SK-N-SH (cell line): ENCODE measurements around the gene FAM47E. TPM values are rescaled to one million over a fixed set of nuclear protein-coding genes. Genes with fewer than 3 reads are reported as not detected.

ENCODE experiments used
- CTCF ChIA-PET: fragments of 300-600, 350-600 bp; formaldehyde crosslinking; extraction: SDS; loops from one replicate; lab custom pipeline; 2021; lab: Yijun Ruan, JAX
- POLR2A ChIA-PET: fragments of 350-600 bp; sonication (Branson Sonifier 250); formaldehyde crosslinking; extraction: SDS; loops from one replicate; lab custom pipeline; 2020; ENCODE audit warnings: antibody characterized with exemption, inconsistent platforms; lab: Yijun Ruan, JAX
- DNase-seq: peaks from one replicate; pipeline ENCODE4 v3.0.0; 2012
- H2AFZ ChIP-seq: fragments of 200-600 bp; sonication (generic); 2 replicates; pipeline ENCODE4 v1.8.1; 2016; ENCODE audit warnings: antibody characterized with exemption, mild to moderate bottlenecking, low read depth
- H3F3A ChIP-seq: fragments of 200-600 bp; sonication (generic); replicated peaks from 2 replicates; pipeline ENCODE3; 2016; ENCODE audit warnings: antibody characterized with exemption, mild to moderate bottlenecking; ENCODE audit not compliant: insufficient read depth
- H3K27ac ChIP-seq, 2 experiments: fragments of 200-500 bp in 1 of 2; fragments of 200-600 bp in 1 of 2; sonication (Bioruptor generic) in 1 of 2; sonication (generic), shearing (Covaris generic) in 1 of 2; 2 replicates each; pipeline versions ENCODE4 v1.5.1 to v1.6.1; 2014 to 2016; ENCODE audit warnings: low read depth in 2 of 2, inconsistent platforms in 1 of 2, low read length in 1 of 2, mild to moderate bottlenecking in 1 of 2, mixed read lengths in 1 of 2
- H3K27me3 ChIP-seq: fragments of 200-600 bp; sonication (generic), shearing (Covaris generic); 2 replicates; pipeline ENCODE4 v1.6.1; 2016; ENCODE audit warnings: mixed run types; ENCODE audit not compliant: insufficient read depth
- H3K36me3 ChIP-seq, 2 experiments: fragments of 200-500 bp in 1 of 2; fragments of 200-600 bp in 1 of 2; sonication (Bioruptor generic) in 1 of 2; sonication (generic) in 1 of 2; replicated peaks in 1 of 2; 2 replicates each; pipeline versions ENCODE3 to v1.5.1; 2014 to 2016; ENCODE audit warnings: low read length in 1 of 2, mild to moderate bottlenecking in 1 of 2; ENCODE audit not compliant: insufficient read depth in 2 of 2, control insufficient read depth in 1 of 2
- H3K4me1 ChIP-seq, 2 experiments: fragments of 200-500 bp in 1 of 2; fragments of 200-600 bp in 1 of 2; sonication (Bioruptor generic) in 1 of 2; sonication (generic), shearing (Covaris generic) in 1 of 2; 2 replicates each; pipeline versions ENCODE4 v1.5.1 to v1.6.1; 2014 to 2016; ENCODE audit warnings: low read depth in 1 of 2, low read length in 1 of 2, mixed run types in 1 of 2; ENCODE audit not compliant: insufficient read depth in 2 of 2, control insufficient read depth in 1 of 2
- H3K4me2 ChIP-seq: fragments of 200-600 bp; sonication (generic), shearing (Covaris generic); 2 replicates; pipeline ENCODE4 v1.6.1; 2017; ENCODE audit warnings: mixed run types
- H3K4me3 ChIP-seq, 2 experiments: fragments of 200-500 bp in 1 of 2; fragments of 200-600 bp in 1 of 2; sonication (Bioruptor generic) in 1 of 2; sonication (generic), shearing (Covaris generic) in 1 of 2; 2 replicates each; pipeline versions ENCODE4 v1.5.1 to v1.8.1; 2014 to 2016; ENCODE audit warnings: low read depth in 2 of 2, inconsistent platforms in 1 of 2, low read length in 1 of 2, mild to moderate bottlenecking in 1 of 2, mixed read lengths in 1 of 2, moderate library complexity in 1 of 2
- H3K79me2 ChIP-seq: fragments of 200-600 bp; sonication (generic); 2 replicates; pipeline ENCODE4 v1.8.1; 2017; ENCODE audit warnings: mild to moderate bottlenecking; ENCODE audit not compliant: insufficient read depth
- H3K9ac ChIP-seq: fragments of 200-600 bp; sonication (generic); 2 replicates; pipeline ENCODE4 v1.6.1; 2017; ENCODE audit warnings: mixed run types
- H3K9me2 ChIP-seq: fragments of 200-600 bp; sonication (generic); 2 replicates; pipeline ENCODE4 v1.6.1; 2017; ENCODE audit warnings: mixed run types
- H3K9me3 ChIP-seq: fragments of 200-600 bp; sonication (generic); 2 replicates; pipeline ENCODE4 v1.6.1; 2017; ENCODE audit warnings: mixed run types, mild to moderate bottlenecking, moderate library complexity
- H4K20me1 ChIP-seq: fragments of 200-600 bp; sonication (generic); 2 replicates; pipeline ENCODE4 v1.6.1; 2017; ENCODE audit warnings: mild to moderate bottlenecking, mixed run types; ENCODE audit not compliant: insufficient read depth
- CHD2 ChIP-seq: fragments of 150-350 bp; IDR thresholded peaks from 2 replicates; pipeline ENCODE4 v1.6.1; 2018; ENCODE audit warnings: low read length; ENCODE audit not compliant: partially characterized antibody
- EP300 ChIP-seq, 2 experiments: IDR thresholded peaks; 2 replicates each; pipeline versions ENCODE4 v1.4.0 to v1.6.1; 2012; ENCODE audit warnings: borderline replicate concordance in 1 of 2, low read depth in 1 of 2, low read length in 1 of 2
- EZH2phosphoT487 ChIP-seq: fragments of 200-600 bp; sonication (generic); IDR thresholded peaks from 2 replicates; pipeline ENCODE4 v1.6.1; 2017; ENCODE audit warnings: low read depth, mixed run types, mild to moderate bottlenecking, antibody characterized with exemption, moderate library complexity, borderline replicate concordance
- FOXM1 ChIP-seq: IDR thresholded peaks from 2 replicates; pipeline ENCODE4 v1.4.0; 2012; ENCODE audit warnings: low read depth, mild to moderate bottlenecking
- GABPA ChIP-seq: IDR thresholded peaks from 2 replicates; pipeline ENCODE4 v1.4.0; 2012; ENCODE audit warnings: low read depth, mild to moderate bottlenecking
- MXI1 ChIP-seq: IDR thresholded peaks from 2 replicates; pipeline ENCODE4 v1.6.1; 2012; ENCODE audit warnings: mild to moderate bottlenecking, low read depth, low read length, improper control_type of control experiment
- NFIC ChIP-seq: IDR thresholded peaks from 2 replicates; pipeline ENCODE4 v1.4.0; 2012; ENCODE audit warnings: borderline replicate concordance
- RCOR1 ChIP-seq: fragments of 150-350 bp; IDR thresholded peaks from 2 replicates; pipeline ENCODE4 v1.6.1; 2017; ENCODE audit warnings: antibody characterized with exemption, low read length
- RFX5 ChIP-seq: IDR thresholded peaks from 2 replicates; pipeline ENCODE4 v1.6.1; 2012; ENCODE audit warnings: mild to moderate bottlenecking, improper control_type of control experiment, low read length
- SIN3A ChIP-seq: IDR thresholded peaks from 2 replicates; pipeline ENCODE4 v1.6.1; 2012; ENCODE audit warnings: low read depth, mild to moderate bottlenecking, low read length, moderate library complexity, borderline replicate concordance
- TAF1 ChIP-seq: IDR thresholded peaks from 2 replicates; pipeline ENCODE4 v1.6.1; 2012; ENCODE audit warnings: low read depth, mild to moderate bottlenecking, low read length, moderate library complexity, borderline replicate concordance
- TCF12 ChIP-seq: IDR thresholded peaks from 2 replicates; pipeline ENCODE4 v1.4.0; 2012
- YY1 ChIP-seq: IDR thresholded peaks from 2 replicates; pipeline ENCODE4 v1.4.0; 2012; ENCODE audit warnings: low read depth, mild to moderate bottlenecking
- WGBS: methylation state at CpG from one replicate; pipeline ENCODE4 v1.1.6; 2017; ENCODE audit warnings: low lambda C conversion rate; 5-methylcytosine and 5-hydroxymethylcytosine counted together
- polyA plus RNA-seq, 3 experiments: library from polyadenylated mRNA; depleted of rRNA; stranded (reverse); fragments of >200 nt; gene quantifications; 2 replicates each; pipeline ENCODE4 v1.2.3, GENCODE V29; 2012
- TF ChIP-seq, protein P1 (sequence below): fragments of 200-600 bp; sonication (generic); IDR thresholded peaks from 2 replicates; pipeline ENCODE4 v1.6.1; 2017; ENCODE audit warnings: antibody characterized with exemption, mild to moderate bottlenecking, moderate library complexity
- TF ChIP-seq, protein P2 (sequence below): fragments of 150-350 bp; IDR thresholded peaks from 2 replicates; pipeline ENCODE4 v1.6.1; 2016; ENCODE audit warnings: mild to moderate bottlenecking, low read depth, low read length
- TF ChIP-seq, protein P3 (sequence below): fragments of 150-350 bp; IDR thresholded peaks from 2 replicates; pipeline ENCODE4 v1.6.1; 2017; ENCODE audit warnings: antibody characterized with exemption, low read length, low read depth, borderline replicate concordance
- TF ChIP-seq, protein P4 (sequence below): IDR thresholded peaks from 2 replicates; pipeline ENCODE4 v1.4.0; 2012; ENCODE audit warnings: low read depth
- TF ChIP-seq, protein P5 (sequence below): IDR thresholded peaks from 2 replicates; pipeline ENCODE4; 2012

The FAM47E gene
- polyA plus RNA-seq, 1 of the 3 experiments (the other 2 are of a cell fraction), result 1.8 TPM

DNA sequence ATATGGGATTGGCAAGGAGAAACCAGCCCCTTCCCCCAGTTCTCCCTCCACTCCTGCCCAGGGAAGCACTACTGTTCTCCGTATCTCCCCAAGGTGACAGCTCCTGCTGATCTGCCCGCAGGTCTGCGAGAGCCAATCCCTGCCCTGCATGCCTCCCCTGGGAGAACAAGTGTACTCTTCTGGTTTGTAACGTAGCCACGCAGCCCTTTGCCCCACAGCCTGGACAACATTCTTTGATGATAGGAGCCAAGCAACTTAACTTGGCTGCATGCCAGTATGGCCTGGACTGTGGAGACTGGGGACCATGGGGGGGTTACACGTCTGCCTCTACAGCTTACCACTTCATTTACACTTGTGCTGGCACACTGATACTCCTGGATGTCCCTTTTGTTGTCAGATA lies 57.0 kb downstream of the FAM47E start:
- H3K27me3 ChIP-seq, result no peaks in the 10 kb centered on the region
- no peak overlapping the region; a peak in 1 of 4 replicates for H3K27ac ChIP-seq
- peaks cover 0 to 38% of the 10 kb centered on the region in 2 experiments; a peak in 2 of 4 replicates for H3K4me1 ChIP-seq
- WGBS, result 86% methylated on average over 6 of the region's 6 CpGs
- H3F3A ChIP-seq, result peaks cover 9% of the 10 kb centered on the region
- no peak overlapping the region for H3K4me3 ChIP-seq
- H3K9me3 ChIP-seq, result no peaks in the 10 kb centered on the region
- peak; percentile 57; the same call in 1 of the 2 replicates for TF ChIP-seq NFIC
- TF ChIP-seq, protein P1, sequence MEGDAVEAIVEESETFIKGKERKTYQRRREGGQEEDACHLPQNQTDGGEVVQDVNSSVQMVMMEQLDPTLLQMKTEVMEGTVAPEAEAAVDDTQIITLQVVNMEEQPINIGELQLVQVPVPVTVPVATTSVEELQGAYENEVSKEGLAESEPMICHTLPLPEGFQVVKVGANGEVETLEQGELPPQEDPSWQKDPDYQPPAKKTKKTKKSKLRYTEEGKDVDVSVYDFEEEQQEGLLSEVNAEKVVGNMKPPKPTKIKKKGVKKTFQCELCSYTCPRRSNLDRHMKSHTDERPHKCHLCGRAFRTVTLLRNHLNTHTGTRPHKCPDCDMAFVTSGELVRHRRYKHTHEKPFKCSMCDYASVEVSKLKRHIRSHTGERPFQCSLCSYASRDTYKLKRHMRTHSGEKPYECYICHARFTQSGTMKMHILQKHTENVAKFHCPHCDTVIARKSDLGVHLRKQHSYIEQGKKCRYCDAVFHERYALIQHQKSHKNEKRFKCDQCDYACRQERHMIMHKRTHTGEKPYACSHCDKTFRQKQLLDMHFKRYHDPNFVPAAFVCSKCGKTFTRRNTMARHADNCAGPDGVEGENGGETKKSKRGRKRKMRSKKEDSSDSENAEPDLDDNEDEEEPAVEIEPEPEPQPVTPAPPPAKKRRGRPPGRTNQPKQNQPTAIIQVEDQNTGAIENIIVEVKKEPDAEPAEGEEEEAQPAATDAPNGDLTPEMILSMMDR, result no peak
- H2AFZ ChIP-seq, result no peak overlapping the region
- POLR2A ChIA-PET, result interaction anchor here (1.6 kb wide), 1 partner anchor 95 kb away, joined by 8 read pairs; the partner anchor contains the start of gene SCARB2
- peak overlapping the region; percentile 94; the same call in 1 of the 2 replicates for H3K4me2 ChIP-seq
- H3K79me2 ChIP-seq, result peaks cover 30% of the 10 kb centered on the region; the same call in 1 of the 2 replicates
- no peaks in the 10 kb centered on the region for H3K9me2 ChIP-seq
- H3K9ac ChIP-seq, result no peak overlapping the region
- DNase-seq, result peak; percentile 28
- peaks cover 10 to 16% of the 10 kb centered on the region in 2 experiments for H3K36me3 ChIP-seq
- CTCF ChIA-PET, result interaction anchor here (1.1 to 5.4 kb wide), 5 partner anchors 12 to 129 kb away, joined by 3 to 55 read pairs (median 7); no protein-coding TSS in a partner anchor
- no peaks in the 10 kb centered on the region for H4K20me1 ChIP-seq

DNA sequence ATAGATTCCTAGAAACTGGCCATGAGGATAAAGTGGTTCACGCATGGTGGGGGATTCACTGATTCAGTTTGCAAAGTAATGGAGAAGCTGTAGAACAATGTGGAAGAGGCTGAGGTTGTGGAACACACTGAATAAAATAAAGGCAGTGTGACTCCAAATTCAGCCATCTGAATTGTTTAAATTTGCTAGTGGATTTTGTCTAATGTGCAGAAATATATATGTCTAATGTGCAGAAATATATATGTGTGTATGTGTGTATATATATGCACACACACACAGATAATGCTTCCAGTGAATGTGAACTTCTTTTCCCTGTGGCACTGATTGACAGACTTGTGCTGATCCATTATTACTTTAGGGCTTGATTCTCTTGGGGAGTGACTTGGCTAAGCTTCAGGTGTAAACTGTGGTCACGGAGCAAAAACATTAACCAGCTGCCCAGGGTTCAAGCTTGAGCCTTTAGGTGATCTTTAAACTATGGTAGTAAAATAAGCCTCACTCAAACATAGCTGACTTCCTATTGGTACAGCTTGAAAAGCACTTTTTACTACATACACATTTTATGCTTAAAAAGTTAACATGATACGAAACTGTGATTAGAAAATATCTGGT lies 58.5 kb downstream of the FAM47E start:
- POLR2A ChIA-PET, result no interaction called here
- 97% methylated on average over 3 of the region's 3 CpGs for WGBS
- CTCF ChIA-PET, result interaction anchor here (5.4 kb wide), 1 partner anchor 67 kb away, joined by 45 read pairs; no protein-coding TSS in a partner anchor

More for the DNA sequence above, 58.5 kb downstream of the FAM47E start:
- Histone ChIP-seq H3K4me1 (peaks cover 0 to 36% of the 10 kb centered on the region in 2 experiments; a peak in 2 of 4 replicates), H3K9ac (no peak overlapping the region), H3K27me3 (no peaks in the 10 kb centered on the region), H3K27ac (peak overlapping the region in 1 of 2 experiments; percentile 58; a peak in 1 of 4 replicates), H3K4me3 (no peak overlapping the region)
- TF ChIP-seq NFIC (no peak), TAF1 (no peak), MXI1 (no peak), SIN3A (no peak), GABPA (no peak), YY1 (no peak), FOXM1 (no peak), RFX5 (no peak), EZH2phosphoT487 (no peak), EP300 (IDR thresholded peaks at IDR 0.05; ENCODE audit: borderline replicate concordance in 1 of 2, low read depth in 1 of 2, low read length in 1 of 2) (no peak), RCOR1 (no peak), TCF12 (no peak), CHD2 (no peak)
- TF ChIP-seq, protein P2, sequence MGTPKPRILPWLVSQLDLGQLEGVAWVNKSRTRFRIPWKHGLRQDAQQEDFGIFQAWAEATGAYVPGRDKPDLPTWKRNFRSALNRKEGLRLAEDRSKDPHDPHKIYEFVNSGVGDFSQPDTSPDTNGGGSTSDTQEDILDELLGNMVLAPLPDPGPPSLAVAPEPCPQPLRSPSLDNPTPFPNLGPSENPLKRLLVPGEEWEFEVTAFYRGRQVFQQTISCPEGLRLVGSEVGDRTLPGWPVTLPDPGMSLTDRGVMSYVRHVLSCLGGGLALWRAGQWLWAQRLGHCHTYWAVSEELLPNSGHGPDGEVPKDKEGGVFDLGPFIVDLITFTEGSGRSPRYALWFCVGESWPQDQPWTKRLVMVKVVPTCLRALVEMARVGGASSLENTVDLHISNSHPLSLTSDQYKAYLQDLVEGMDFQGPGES, result no peak
- TF ChIP-seq, protein P3, sequence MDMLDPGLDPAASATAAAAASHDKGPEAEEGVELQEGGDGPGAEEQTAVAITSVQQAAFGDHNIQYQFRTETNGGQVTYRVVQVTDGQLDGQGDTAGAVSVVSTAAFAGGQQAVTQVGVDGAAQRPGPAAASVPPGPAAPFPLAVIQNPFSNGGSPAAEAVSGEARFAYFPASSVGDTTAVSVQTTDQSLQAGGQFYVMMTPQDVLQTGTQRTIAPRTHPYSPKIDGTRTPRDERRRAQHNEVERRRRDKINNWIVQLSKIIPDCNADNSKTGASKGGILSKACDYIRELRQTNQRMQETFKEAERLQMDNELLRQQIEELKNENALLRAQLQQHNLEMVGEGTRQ, result no peak
- TF ChIP-seq, protein P1, result no peak
- TF ChIP-seq, protein P4, sequence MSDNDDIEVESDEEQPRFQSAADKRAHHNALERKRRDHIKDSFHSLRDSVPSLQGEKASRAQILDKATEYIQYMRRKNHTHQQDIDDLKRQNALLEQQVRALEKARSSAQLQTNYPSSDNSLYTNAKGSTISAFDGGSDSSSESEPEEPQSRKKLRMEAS, result no peak
- TF ChIP-seq, protein P5, sequence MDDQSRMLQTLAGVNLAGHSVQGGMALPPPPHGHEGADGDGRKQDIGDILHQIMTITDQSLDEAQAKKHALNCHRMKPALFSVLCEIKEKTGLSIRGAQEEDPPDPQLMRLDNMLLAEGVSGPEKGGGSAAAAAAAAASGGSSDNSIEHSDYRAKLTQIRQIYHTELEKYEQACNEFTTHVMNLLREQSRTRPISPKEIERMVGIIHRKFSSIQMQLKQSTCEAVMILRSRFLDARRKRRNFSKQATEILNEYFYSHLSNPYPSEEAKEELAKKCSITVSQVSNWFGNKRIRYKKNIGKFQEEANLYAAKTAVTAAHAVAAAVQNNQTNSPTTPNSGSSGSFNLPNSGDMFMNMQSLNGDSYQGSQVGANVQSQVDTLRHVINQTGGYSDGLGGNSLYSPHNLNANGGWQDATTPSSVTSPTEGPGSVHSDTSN, result no peak
- TF ChIP-seq, all 33 proteins: peak for 0
- H3K79me2 ChIP-seq, result peaks cover 29% of the 10 kb centered on the region; the same call in 1 of the 2 replicates
- H3F3A ChIP-seq, result peaks cover 9% of the 10 kb centered on the region
- H4K20me1 ChIP-seq, result no peaks in the 10 kb centered on the region
- no peak overlapping the region for H2AFZ ChIP-seq
- peaks cover 10 to 16% of the 10 kb centered on the region in 2 experiments for H3K36me3 ChIP-seq
- H3K4me2 ChIP-seq, result no peak overlapping the region
- no peak for DNase-seq
- H3K9me3 ChIP-seq, result no peaks in the 10 kb centered on the region
- H3K9me2 ChIP-seq, result no peaks in the 10 kb centered on the region
